ENCODE measurements around the gene PRAMEF1.
"Not testable (repeated sequence)": the region's sequence is repeated elsewhere in the genome, so short reads cannot be mapped to it uniquely, and the experiment has no call there.

The PRAMEF1 gene

GRCh38 chr1:12791097-12791496, at the start of gene PRAMEF1:
PRAMEF1 (plus strand) TSS chr1:12791397; CDS start chr1:12793228, 1,831 bp downstream.
- FAIRE-seq; DNase-seq (ENCODE audit: insufficient read length, low spot score): not testable (repeated sequence)

- no peak for FAIRE-seq
- no peak for DNase-seq (ENCODE audit: insufficient read length, low spot score)
Measured at GRCh38 chr1:12741946-12742345, 49.3 kb upstream of the PRAMEF1 start.

- FAIRE-seq (no peak), DNase-seq (ENCODE audit: insufficient read length, low spot score) (no peak)
Measured at GRCh38 chr1:12745126-12745991, 45.8 kb upstream of the PRAMEF1 start.

GRCh38 chr1:12745992-12746323, 45.2 kb upstream of the PRAMEF1 start, which contains the start of gene CFAP107:
CFAP107 (plus strand) TSS chr1:12746200; CDS start chr1:12746431, 231 bp downstream.
- DNase-seq (ENCODE audit: insufficient read length, low spot score), result no peak
- no peak for FAIRE-seq

GRCh38 chr1:12748778-12749355, 42.3 kb upstream of the PRAMEF1 start:
- no peak for DNase-seq (ENCODE audit: insufficient read length, low spot score)
- FAIRE-seq, result no peak

GRCh38 chr1:12754738-12755137, 36.5 kb upstream of the PRAMEF1 start:
- FAIRE-seq (no peak), DNase-seq (ENCODE audit: insufficient read length, low spot score) (no peak)

GRCh38 chr1:12756273-12756672, 34.9 kb upstream of the PRAMEF1 start:
- DNase-seq (ENCODE audit: insufficient read length, low spot score), result no peak
- FAIRE-seq, result no peak

GRCh38 chr1:12756768-12757413, 34.3 kb upstream of the PRAMEF1 start:
- DNase-seq (ENCODE audit: insufficient read length, low spot score) (no peak), FAIRE-seq (no peak)

GRCh38 chr1:12757836-12758235, 33.4 kb upstream of the PRAMEF1 start:
- FAIRE-seq (no peak), DNase-seq (ENCODE audit: insufficient read length, low spot score) (no peak)

GRCh38 chr1:12760256-12760795, 30.9 kb upstream of the PRAMEF1 start:
- FAIRE-seq (no peak), DNase-seq (ENCODE audit: insufficient read length, low spot score) (no peak)

GRCh38 chr1:12761781-12762180, 29.4 kb upstream of the PRAMEF1 start:
- FAIRE-seq, result no peak

GRCh38 chr1:12762766-12763165, 28.4 kb upstream of the PRAMEF1 start:
- no peak for FAIRE-seq
- no peak for DNase-seq (ENCODE audit: insufficient read length, low spot score)

More at GRCh38 chr1:12761781-12762180, 29.4 kb upstream of the PRAMEF1 start:
- DNase-seq (ENCODE audit: insufficient read length, low spot score), result no peak

GRCh38 chr1:12763479-12763878, 27.7 kb upstream of the PRAMEF1 start:
- no peak for DNase-seq (ENCODE audit: insufficient read length, low spot score)
- no peak for FAIRE-seq

- FAIRE-seq (no peak), DNase-seq (ENCODE audit: insufficient read length, low spot score) (no peak)
Measured at GRCh38 chr1:12764016-12764415, 27.2 kb upstream of the PRAMEF1 start.

GRCh38 chr1:12769031-12769430, 22.2 kb upstream of the PRAMEF1 start:
- DNase-seq (ENCODE audit: insufficient read length, low spot score) (no peak), FAIRE-seq (no peak)

GRCh38 chr1:12769976-12770505, 21.2 kb upstream of the PRAMEF1 start:
- no peak for FAIRE-seq
- no peak for DNase-seq (ENCODE audit: insufficient read length, low spot score)

- FAIRE-seq (no peak), DNase-seq (ENCODE audit: insufficient read length, low spot score) (no peak)
Measured at GRCh38 chr1:12770620-12771019, 20.6 kb upstream of the PRAMEF1 start.

GRCh38 chr1:12771186-12771585, 20.0 kb upstream of the PRAMEF1 start:
- DNase-seq (ENCODE audit: insufficient read length, low spot score) (no peak), FAIRE-seq (no peak)

- DNase-seq (ENCODE audit: insufficient read length, low spot score) (no peak), FAIRE-seq (no peak)
Measured at GRCh38 chr1:12772520-12772919, 18.7 kb upstream of the PRAMEF1 start.

- no peak for DNase-seq (ENCODE audit: insufficient read length, low spot score)
- FAIRE-seq, result no peak
Measured at GRCh38 chr1:12773438-12773837, 17.8 kb upstream of the PRAMEF1 start, which contains the start of gene PRAMEF12. PRAMEF12 (plus strand) TSS chr1:12773738; CDS start chr1:12774868, 1,130 bp downstream.

GRCh38 chr1:12774801-12775345, 16.3 kb upstream of the PRAMEF1 start:
- DNase-seq (ENCODE audit: insufficient read length, low spot score) (no peak), FAIRE-seq (no peak)

Data from GM19239 (cell line).